Fibroblast of pulmonary artery (primary cell): ENCODE measurements around the gene ZDHHC8.

Experiments used
- DNase-seq: peaks from one replicate; pipeline ENCODE4 v3.0.0-alpha.2; 2010; ENCODE audit warnings: low read depth
- H3K4me3 ChIP-seq: replicated peaks from 2 replicates; pipeline ENCODE4 v1.5.1; 2011; ENCODE audit warnings: low read depth, mild to moderate bottlenecking, control low read depth, low read length, moderate library complexity
- CTCF ChIP-seq: IDR thresholded peaks from 2 replicates; pipeline ENCODE4 v1.5.1; 2011; ENCODE audit warnings: mild to moderate bottlenecking, control low read depth, low read length, inconsistent platforms; ENCODE audit errors: missing control alignments

Gene ZDHHC8

GRCh38 chr22:20107471-20107901 is 24.1 kb upstream of the ZDHHC8 start:
- no peak for TF ChIP-seq CTCF
- no peak for DNase-seq
- no peak overlapping the region for H3K4me3 ChIP-seq

- H3K4me3 ChIP-seq, result no peak overlapping the region
- no peak for TF ChIP-seq CTCF
- no peak for DNase-seq
Observed at GRCh38 chr22:20107951-20108756, 23.4 kb upstream of the ZDHHC8 start.

- TF ChIP-seq CTCF, result no peak
- no peak for DNase-seq
- no peak overlapping the region for H3K4me3 ChIP-seq
Observed at GRCh38 chr22:20108757-20109230, 22.8 kb upstream of the ZDHHC8 start.

GRCh38 chr22:20109411-20110358 is 21.9 kb upstream of the ZDHHC8 start:
- DNase-seq, result no peak
- no peak overlapping the region for H3K4me3 ChIP-seq
- TF ChIP-seq CTCF, result no peak

- no peak for DNase-seq
- no peak overlapping the region for H3K4me3 ChIP-seq
- TF ChIP-seq CTCF, result no peak
Observed at GRCh38 chr22:20110359-20110985, 21.1 kb upstream of the ZDHHC8 start.

GRCh38 chr22:20111045-20111688 is 20.4 kb upstream of the ZDHHC8 start:
- peak; percentile 41 for TF ChIP-seq CTCF
- H3K4me3 ChIP-seq, result no peak overlapping the region
- peak; percentile 29 for DNase-seq
